Smooth muscle cell (in vitro differentiated cells): ENCODE measurements around the gene MPHOSPH8. TPM values are rescaled to one million over a fixed set of nuclear protein-coding genes. Genes with fewer than 3 reads are reported as not detected.

Experiments
- DNase-seq: peaks from one replicate; lab custom pipeline; 2025; ENCODE audit not compliant: unreplicated experiment; lab: John Stamatoyannopoulos, UW
- H2AFZ ChIP-seq: fragments of 200-600 bp; sonication (generic); 2 replicates; pipeline ENCODE4 v1.6.0; 2016; ENCODE audit warnings: antibody characterized with exemption, low read depth, mild to moderate bottlenecking
- H3F3A ChIP-seq: fragments of 200-600 bp; sonication (generic); 2 replicates; pipeline ENCODE4 v1.6.0; 2017; ENCODE audit warnings: antibody characterized with exemption, low read depth
- H3K27ac ChIP-seq: fragments of 200-600 bp; sonication (generic); 2 replicates; pipeline ENCODE4 v1.5.1; 2016; ENCODE audit warnings: low read depth, mild to moderate bottlenecking
- H3K27me3 ChIP-seq: fragments of 200-600 bp; sonication (generic); 2 replicates; pipeline ENCODE4 v1.6.1; 2016; ENCODE audit warnings: low read depth, mild to moderate bottlenecking
- H3K36me3 ChIP-seq: fragments of 200-600 bp; sonication (generic); 2 replicates; pipeline ENCODE4 v1.5.1; 2016; ENCODE audit warnings: low read depth
- H3K4me1 ChIP-seq: fragments of 200-600 bp; sonication (generic); 2 replicates; pipeline ENCODE4 v1.5.1; 2016; ENCODE audit warnings: low read depth
- H3K4me2 ChIP-seq: fragments of 200-600 bp; sonication (generic); 2 replicates; pipeline ENCODE4 v1.6.0; 2016; ENCODE audit warnings: mild to moderate bottlenecking
- H3K4me3 ChIP-seq: fragments of 200-600 bp; sonication (generic); 2 replicates; pipeline ENCODE4 v1.5.1; 2016; ENCODE audit warnings: mild to moderate bottlenecking
- H3K79me2 ChIP-seq: fragments of 200-600 bp; sonication (generic); 2 replicates; pipeline ENCODE4 v1.6.0; 2016; ENCODE audit warnings: low read depth, mild to moderate bottlenecking
- H3K9ac ChIP-seq: fragments of 200-600 bp; sonication (generic); 2 replicates; pipeline ENCODE4 v1.6.0; 2016; ENCODE audit warnings: low read depth
- H3K9me3 ChIP-seq: fragments of 200-600 bp; sonication (generic); replicated peaks from 2 replicates; pipeline ENCODE4 v1.5.1; 2016; ENCODE audit warnings: low read depth
- H4K20me1 ChIP-seq: fragments of 200-600 bp; sonication (generic); 2 replicates; pipeline ENCODE4 v1.6.0; 2016; ENCODE audit warnings: low read depth
- CTCF ChIP-seq: fragments of 200-600 bp; sonication (generic); IDR thresholded peaks from 2 replicates; pipeline ENCODE4 v1.5.1; 2017; ENCODE audit warnings: borderline replicate concordance, mild to moderate bottlenecking, antibody characterized with exemption; ENCODE audit not compliant: insufficient read depth, poor library complexity, severe bottlenecking
- WGBS: methylation state at CpG from one replicate; pipeline ENCODE4 v1.1.7; 2016; ENCODE audit warnings: low lambda C conversion rate; 5-methylcytosine and 5-hydroxymethylcytosine counted together
- polyA plus RNA-seq: library from polyadenylated mRNA; unstranded; fragments of >200 nt; fragmentation: Nextera tagmentation; extraction: Ambion mirVana; gene quantifications from 2 replicates; pipeline ENCODE4 v1.2.1, GENCODE V29; 2016
- total RNA-seq: library from RNA; depleted of rRNA; stranded (reverse); fragments of >200 nt; gene quantifications from 2 replicates; pipeline ENCODE4 v1.2.3, GENCODE V29; 2014

Gene MPHOSPH8
- total and polyA plus RNA-seq, 2 experiments from 2014 or later, result 8.1 to 9.4 TPM

GRCh38 chr13:19589312-19589711, 44.1 kb upstream of the MPHOSPH8 start:
- H3K27ac ChIP-seq, result no peak overlapping the region
- no peaks in the 10 kb centered on the region for H3K9me3 ChIP-seq
- H2AFZ ChIP-seq, result no peak overlapping the region
- H3K4me2 ChIP-seq, result no peak overlapping the region
- H3K4me1 ChIP-seq, result no peaks in the 10 kb centered on the region
- H3K36me3 ChIP-seq, result no peaks in the 10 kb centered on the region
- no peaks in the 10 kb centered on the region for H4K20me1 ChIP-seq
- H3K79me2 ChIP-seq, result no peaks in the 10 kb centered on the region
- no peak overlapping the region for H3K4me3 ChIP-seq
- DNase-seq, result no peak
- TF ChIP-seq CTCF, result no peak
- H3K9ac ChIP-seq, result no peak overlapping the region
- H3F3A ChIP-seq, result no peaks in the 10 kb centered on the region
- 52% methylated on average over 2 of the region's 2 CpGs for WGBS
- no peaks in the 10 kb centered on the region for H3K27me3 ChIP-seq

- H3K4me3 ChIP-seq, result no peak overlapping the region
- H3K79me2 ChIP-seq, result no peaks in the 10 kb centered on the region
- H3K4me2 ChIP-seq, result no peak overlapping the region
- no peak for TF ChIP-seq CTCF
- no peak for DNase-seq
- WGBS, result 79% methylated on average over 5 of the region's 5 CpGs
- no peak overlapping the region for H2AFZ ChIP-seq
- no peaks in the 10 kb centered on the region for H3F3A ChIP-seq
- no peaks in the 10 kb centered on the region for H3K4me1 ChIP-seq
- no peaks in the 10 kb centered on the region for H3K36me3 ChIP-seq
- H3K27ac ChIP-seq, result no peak overlapping the region
- no peaks in the 10 kb centered on the region for H4K20me1 ChIP-seq
- H3K27me3 ChIP-seq, result no peaks in the 10 kb centered on the region
- no peak overlapping the region for H3K9ac ChIP-seq
- no peaks in the 10 kb centered on the region for H3K9me3 ChIP-seq
Observed at GRCh38 chr13:19590423-19590822, 43.0 kb upstream of the MPHOSPH8 start.

DNA sequence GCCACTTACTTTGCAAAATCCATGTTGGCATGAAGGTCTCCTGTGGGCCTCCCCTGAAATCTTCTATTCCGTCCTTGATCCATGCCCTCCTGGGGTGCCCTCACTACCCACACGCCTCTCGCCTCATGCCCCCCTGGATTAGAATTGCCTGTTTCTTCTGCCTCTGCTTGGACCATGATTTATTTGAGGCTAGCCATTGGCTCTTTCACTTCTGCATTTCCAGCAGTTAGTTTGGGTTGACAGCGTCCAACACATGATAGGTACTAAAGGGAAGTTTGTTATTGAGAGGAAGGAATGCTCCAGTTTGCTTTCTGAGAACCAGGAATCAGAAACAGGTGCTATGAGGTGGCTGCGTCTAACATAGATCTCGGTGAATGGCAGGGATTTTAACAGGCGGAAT, 41.6 kb upstream of the MPHOSPH8 start:
- Histone ChIP-seq H3K9ac (no peak overlapping the region), H3F3A (no peaks in the 10 kb centered on the region), H3K27ac (no peak overlapping the region), H3K79me2 (no peaks in the 10 kb centered on the region), H3K27me3 (no peaks in the 10 kb centered on the region), H3K4me3 (no peak overlapping the region), H4K20me1 (no peaks in the 10 kb centered on the region), H3K4me1 (no peaks in the 10 kb centered on the region), H3K4me2 (no peak overlapping the region), H3K9me3 (no peaks in the 10 kb centered on the region), H3K36me3 (no peaks in the 10 kb centered on the region), H2AFZ (no peak overlapping the region)
- DNase-seq, result no peak
- TF ChIP-seq CTCF, result no peak
- WGBS, result 82% methylated on average over 7 of the region's 7 CpGs

- Histone ChIP-seq H3K27ac (no peak overlapping the region), H3K27me3 (no peaks in the 10 kb centered on the region), H3K9ac (no peak overlapping the region), H3K79me2 (no peaks in the 10 kb centered on the region), H3K4me2 (no peak overlapping the region), H3K9me3 (no peaks in the 10 kb centered on the region), H4K20me1 (no peaks in the 10 kb centered on the region), H3K36me3 (no peaks in the 10 kb centered on the region), H3K4me1 (no peaks in the 10 kb centered on the region), H3F3A (no peaks in the 10 kb centered on the region), H3K4me3 (no peak overlapping the region), H2AFZ (no peak overlapping the region)
- WGBS, result 90% methylated on average over 1 of the region's 1 CpG
- no peak for TF ChIP-seq CTCF
- no peak for DNase-seq
Observed at GRCh38 chr13:19592657-19593180, 40.7 kb upstream of the MPHOSPH8 start.
